DOHH2 (cell line): ENCODE results near the gene RPS4Y1.

Source experiments
- H3F3A ChIP-seq: fragments of 200-600 bp; sonication (generic), shearing (Covaris generic); 2 replicates; pipeline ENCODE4 v1.6.0; 2016; ENCODE audit warnings: antibody characterized with exemption, mild to moderate bottlenecking; ENCODE audit not compliant: control insufficient read depth, insufficient read depth
- H3K27ac ChIP-seq: fragments of 200-600 bp; sonication (generic); 2 replicates; pipeline ENCODE4 v1.5.1; 2014; ENCODE audit warnings: low read depth, mild to moderate bottlenecking, low read length, moderate library complexity
- H3K27me3 ChIP-seq: fragments of 200-600 bp; sonication (generic); 2 replicates; pipeline ENCODE4 v1.6.1; 2014; ENCODE audit warnings: mild to moderate bottlenecking, low read length, mixed read lengths; ENCODE audit not compliant: control insufficient read depth
- H3K36me3 ChIP-seq: fragments of 200-600 bp; sonication (generic); 2 replicates; pipeline ENCODE4 v1.6.1; 2014; ENCODE audit warnings: mild to moderate bottlenecking, low read length, moderate library complexity, mixed read lengths; ENCODE audit not compliant: control insufficient read depth
- H3K4me1 ChIP-seq: fragments of 200-600 bp; sonication (generic); 2 replicates; pipeline ENCODE4 v1.6.1; 2014; ENCODE audit warnings: mild to moderate bottlenecking, low read length, mixed read lengths; ENCODE audit not compliant: control insufficient read depth
- H3K4me2 ChIP-seq: fragments of 200-600 bp; sonication (generic); 2 replicates; pipeline ENCODE4 v1.6.0; 2014; ENCODE audit warnings: mild to moderate bottlenecking, low read length, moderate library complexity
- H3K4me3 ChIP-seq: fragments of 200-600 bp; sonication (generic); 2 replicates; pipeline ENCODE4 v1.5.1; 2014; ENCODE audit warnings: mild to moderate bottlenecking, low read length, mixed read lengths
- H3K79me2 ChIP-seq: fragments of 200-600 bp; sonication (generic); 2 replicates; pipeline ENCODE4 v1.6.1; 2014; ENCODE audit warnings: mild to moderate bottlenecking, low read length, mixed read lengths; ENCODE audit not compliant: control insufficient read depth
- H3K9me2 ChIP-seq: fragments of 200-600 bp; sonication (generic); replicated peaks from 2 replicates; pipeline ENCODE4 v1.6.1; 2014; ENCODE audit warnings: mild to moderate bottlenecking, low read length, mixed read lengths; ENCODE audit not compliant: control insufficient read depth
- H3K9me3 ChIP-seq: fragments of 200-600 bp; sonication (generic); 2 replicates; pipeline ENCODE4 v1.6.1; 2014; ENCODE audit warnings: antibody characterized with exemption, low read length, mixed read lengths; ENCODE audit not compliant: control insufficient read depth, insufficient read depth
- H4K20me1 ChIP-seq: fragments of 200-600 bp; sonication (generic); 2 replicates; pipeline ENCODE4 v1.6.0; 2014; ENCODE audit warnings: low read depth, mild to moderate bottlenecking, antibody characterized with exemption, low read length, moderate library complexity; ENCODE audit not compliant: control insufficient read depth, insufficient read depth
- EZH2phosphoT487 ChIP-seq: fragments of 200-600 bp; sonication (generic); IDR thresholded peaks from 2 replicates; pipeline ENCODE4 v1.6.1; 2017; ENCODE audit warnings: borderline replicate concordance, mild to moderate bottlenecking, antibody characterized with exemption, low read length, moderate library complexity, mixed read lengths
- TF ChIP-seq, protein P1 (sequence below): fragments of 200-600 bp; sonication (generic); IDR thresholded peaks from one replicate; pipeline ENCODE4 v1.5.1; 2014; ENCODE audit warnings: antibody characterized with exemption, mild to moderate bottlenecking, low read depth, low read length; ENCODE audit not compliant: poor library complexity, severe bottlenecking

Gene RPS4Y1

GRCh38 chrY:2860511-2860910 is 19.1 kb downstream of the RPS4Y1 start:
- peaks cover 84% of the 10 kb centered on the region for H3K79me2 ChIP-seq
- no peaks in the 10 kb centered on the region for H3K27me3 ChIP-seq
- no peak overlapping the region for H3K4me2 ChIP-seq

DNA sequence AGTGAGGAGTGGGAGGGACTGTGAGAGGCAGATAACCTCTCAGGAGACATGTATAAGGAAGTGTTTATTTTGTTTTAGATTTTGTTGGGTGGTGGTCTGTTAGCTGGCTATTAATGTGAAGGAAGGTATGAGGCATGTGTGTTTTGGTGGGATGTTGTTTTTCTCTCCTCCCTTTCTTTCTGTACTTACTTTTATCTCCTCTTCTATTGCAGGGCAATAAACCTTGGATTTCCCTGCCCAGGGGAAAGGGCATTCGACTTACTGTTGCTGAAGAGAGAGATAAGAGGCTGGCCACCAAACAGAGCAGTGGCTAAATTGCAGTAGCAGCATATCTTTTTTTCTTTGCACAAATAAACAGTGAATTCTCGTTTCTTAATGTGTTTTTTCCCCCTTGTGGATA is 25.2 kb downstream of the RPS4Y1 start:
- H3K9me3 ChIP-seq, result no peaks in the 10 kb centered on the region
- H3K27me3 ChIP-seq, result no peaks in the 10 kb centered on the region
- no peaks in the 10 kb centered on the region for H3K4me1 ChIP-seq
- H3K9me2 ChIP-seq, result no peaks in the 10 kb centered on the region
- H3K4me2 ChIP-seq, result no peak overlapping the region
- H3K4me3 ChIP-seq, result no peak overlapping the region
- H4K20me1 ChIP-seq, result no peaks in the 10 kb centered on the region
- no peaks in the 10 kb centered on the region for H3F3A ChIP-seq
- TF ChIP-seq, protein P1, sequence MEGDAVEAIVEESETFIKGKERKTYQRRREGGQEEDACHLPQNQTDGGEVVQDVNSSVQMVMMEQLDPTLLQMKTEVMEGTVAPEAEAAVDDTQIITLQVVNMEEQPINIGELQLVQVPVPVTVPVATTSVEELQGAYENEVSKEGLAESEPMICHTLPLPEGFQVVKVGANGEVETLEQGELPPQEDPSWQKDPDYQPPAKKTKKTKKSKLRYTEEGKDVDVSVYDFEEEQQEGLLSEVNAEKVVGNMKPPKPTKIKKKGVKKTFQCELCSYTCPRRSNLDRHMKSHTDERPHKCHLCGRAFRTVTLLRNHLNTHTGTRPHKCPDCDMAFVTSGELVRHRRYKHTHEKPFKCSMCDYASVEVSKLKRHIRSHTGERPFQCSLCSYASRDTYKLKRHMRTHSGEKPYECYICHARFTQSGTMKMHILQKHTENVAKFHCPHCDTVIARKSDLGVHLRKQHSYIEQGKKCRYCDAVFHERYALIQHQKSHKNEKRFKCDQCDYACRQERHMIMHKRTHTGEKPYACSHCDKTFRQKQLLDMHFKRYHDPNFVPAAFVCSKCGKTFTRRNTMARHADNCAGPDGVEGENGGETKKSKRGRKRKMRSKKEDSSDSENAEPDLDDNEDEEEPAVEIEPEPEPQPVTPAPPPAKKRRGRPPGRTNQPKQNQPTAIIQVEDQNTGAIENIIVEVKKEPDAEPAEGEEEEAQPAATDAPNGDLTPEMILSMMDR, result no peak
- no peak for TF ChIP-seq EZH2phosphoT487
- H3K79me2 ChIP-seq, result peaks cover 23% of the 10 kb centered on the region
- H3K27ac ChIP-seq, result no peak overlapping the region
- peaks cover 60% of the 10 kb centered on the region for H3K36me3 ChIP-seq

More at GRCh38 chrY:2860511-2860910, 19.1 kb downstream of the RPS4Y1 start:
- H3K36me3 ChIP-seq, result peaks cover 95% of the 10 kb centered on the region
- H3F3A ChIP-seq, result no peaks in the 10 kb centered on the region
- no peaks in the 10 kb centered on the region for H3K4me1 ChIP-seq
- H3K9me2 ChIP-seq, result no peaks in the 10 kb centered on the region
- no peaks in the 10 kb centered on the region for H3K9me3 ChIP-seq
- no peak overlapping the region for H3K27ac ChIP-seq
- TF ChIP-seq EZH2phosphoT487, result no peak
- TF ChIP-seq, protein P1, result no peak
- H3K4me3 ChIP-seq, result no peak overlapping the region
- H4K20me1 ChIP-seq, result no peaks in the 10 kb centered on the region

DNA sequence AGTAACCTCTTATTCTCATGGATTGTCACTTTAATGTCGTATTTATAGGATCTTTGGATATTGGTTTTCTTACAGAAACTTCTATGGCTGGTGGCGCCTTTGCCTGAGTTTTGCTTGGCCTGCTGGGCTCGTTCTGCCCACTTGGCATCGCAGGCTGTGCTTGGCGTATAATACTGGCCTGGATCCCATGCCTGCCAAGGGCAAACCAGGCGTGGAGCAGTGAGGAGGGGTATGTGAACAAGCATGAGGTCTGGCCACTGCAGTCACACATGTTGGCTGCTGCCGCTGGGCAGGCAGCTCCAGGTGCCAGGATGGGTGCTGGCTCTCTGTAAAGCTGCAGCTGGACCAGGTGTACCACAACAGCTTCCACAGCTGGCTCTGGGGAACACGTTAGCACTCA is 26.1 kb downstream of the RPS4Y1 start:
- no peaks in the 10 kb centered on the region for H3K4me1 ChIP-seq
- no peaks in the 10 kb centered on the region for H4K20me1 ChIP-seq
- no peak overlapping the region for H3K4me2 ChIP-seq
- no peak overlapping the region for H3K4me3 ChIP-seq
- H3K9me3 ChIP-seq, result no peaks in the 10 kb centered on the region
- peaks cover 52% of the 10 kb centered on the region for H3K36me3 ChIP-seq
- no peaks in the 10 kb centered on the region for H3K27me3 ChIP-seq
- H3K9me2 ChIP-seq, result no peaks in the 10 kb centered on the region
- H3K79me2 ChIP-seq, result peaks cover 15% of the 10 kb centered on the region
- TF ChIP-seq, protein P1, result no peak
- TF ChIP-seq EZH2phosphoT487, result no peak
- no peak overlapping the region for H3K27ac ChIP-seq
- H3F3A ChIP-seq, result no peaks in the 10 kb centered on the region
